HG03378 (cell line): ENCODE results near the gene SNUPN.
"Not testable (repeated sequence)": the region's sequence is repeated elsewhere in the genome, so short reads cannot be mapped to it uniquely, and the experiment has no call there.

ENCODE experiments used
- ATAC-seq: cut with Tn5 transposase; IDR thresholded peaks from one replicate; pipeline ENCODE4 v1.9.1; 2021; ENCODE audit warnings: mild to moderate bottlenecking, moderate library complexity; ENCODE audit not compliant: unreplicated experiment

SNUPN gene

GRCh38 chr15:75637245-75638009 is 11.9 kb upstream of the SNUPN start:
- no peak for ATAC-seq

GRCh38 chr15:75636026-75636425 is 10.5 kb upstream of the SNUPN start:
- no peak for ATAC-seq

- not testable (repeated sequence) for ATAC-seq
Observed at GRCh38 chr15:75633922-75634321, 8.4 kb upstream of the SNUPN start.

GRCh38 chr15:75631935-75632334 is 6.4 kb upstream of the SNUPN start:
- no peak for ATAC-seq

- ATAC-seq = no peak
Observed at GRCh38 chr15:75622505-75622904, 3.0 kb downstream of the SNUPN start.

GRCh38 chr15:75620841-75621391 is 4.6 kb downstream of the SNUPN start:
- no peak for ATAC-seq

GRCh38 chr15:75620058-75620820 is 5.3 kb downstream of the SNUPN start:
- no peak for ATAC-seq

GRCh38 chr15:75616766-75617165 is 8.8 kb downstream of the SNUPN start:
- no peak for ATAC-seq

GRCh38 chr15:75606711-75607699 is 18.5 kb downstream of the SNUPN start:
- no peak for ATAC-seq

GRCh38 chr15:75606026-75606425 is 19.5 kb downstream of the SNUPN start:
- ATAC-seq = no peak

GRCh38 chr15:75599401-75599800 is 26.1 kb downstream of the SNUPN start:
- no peak for ATAC-seq

GRCh38 chr15:75598361-75598760 is 27.2 kb downstream of the SNUPN start:
- no peak for ATAC-seq

GRCh38 chr15:75597667-75598341 is 27.7 kb downstream of the SNUPN start:
- ATAC-seq = no peak

- no peak for ATAC-seq
Observed at GRCh38 chr15:75596703-75597345, 28.7 kb downstream of the SNUPN start.

GRCh38 chr15:75594276-75594675 is 31.2 kb downstream of the SNUPN start:
- ATAC-seq = no peak

GRCh38 chr15:75591655-75592364 is 33.7 kb downstream of the SNUPN start:
- no peak for ATAC-seq

GRCh38 chr15:75590239-75590638 is 35.3 kb downstream of the SNUPN start:
- ATAC-seq = no peak

- ATAC-seq = no peak
Observed at GRCh38 chr15:75589071-75589470, 36.5 kb downstream of the SNUPN start.

GRCh38 chr15:75586422-75586821 is 39.1 kb downstream of the SNUPN start:
- not testable (repeated sequence) for ATAC-seq
